ENCODE measurements around the gene BSPRY.

DNA sequence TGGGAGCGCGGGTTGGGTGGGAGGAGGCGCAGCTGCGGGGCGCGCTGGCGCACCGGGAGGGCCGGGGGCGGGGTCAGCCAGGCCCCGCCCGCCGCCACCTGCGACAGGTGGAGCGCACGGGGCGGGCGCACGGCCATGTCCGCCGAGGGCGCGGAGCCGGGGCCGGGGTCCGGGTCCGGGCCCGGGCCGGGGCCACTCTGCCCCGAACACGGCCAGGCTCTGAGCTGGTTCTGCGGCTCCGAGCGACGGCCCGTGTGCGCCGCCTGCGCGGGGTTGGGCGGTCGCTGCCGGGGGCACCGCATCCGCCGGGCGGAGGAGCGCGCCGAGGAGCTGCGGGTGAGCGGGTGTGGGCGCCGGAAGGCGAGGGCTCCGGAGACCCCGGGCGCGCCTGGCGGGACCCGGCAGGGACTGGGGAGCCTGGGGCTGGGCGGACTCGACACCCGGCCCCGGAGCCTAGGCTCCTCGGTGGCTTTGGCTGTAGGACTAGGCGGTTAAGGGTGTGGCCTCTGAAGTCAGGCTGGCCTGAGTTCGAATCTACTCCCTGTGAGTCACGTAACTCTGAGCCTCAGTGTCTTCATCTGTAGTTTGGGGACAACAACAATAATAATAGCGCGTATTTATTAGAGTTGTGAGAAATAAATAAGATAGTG, at the start of gene BSPRY:
- TF ChIP-seq CTCF (IDR thresholded peaks at IDR 0.05; ENCODE audit: poor library complexity) (no peak), EZH2phosphoT487 (IDR thresholded peaks at IDR 0.05; ENCODE audit: low read depth, severe bottlenecking, unreplicated experiment) (no peak)
